EH (cell line): Measurements from ENCODE around the gene NR1D1.
"Not testable (repeated sequence)": the region's sequence is repeated elsewhere in the genome, so short reads cannot be mapped to it uniquely, and the experiment has no call there.

Source experiments
- DNase-seq: peaks from one replicate; pipeline ENCODE4 v3.0.0-alpha.2; 2015; ENCODE audit warnings: low read depth

NR1D1 gene

GRCh38 chr17:40100419-40100668 is at the start of gene NR1D1:
Gene NR1D1 (minus strand): TSS chr17:40100589. CDS start chr17:40100094, 495 bp downstream.
- no peak for DNase-seq

DNA sequence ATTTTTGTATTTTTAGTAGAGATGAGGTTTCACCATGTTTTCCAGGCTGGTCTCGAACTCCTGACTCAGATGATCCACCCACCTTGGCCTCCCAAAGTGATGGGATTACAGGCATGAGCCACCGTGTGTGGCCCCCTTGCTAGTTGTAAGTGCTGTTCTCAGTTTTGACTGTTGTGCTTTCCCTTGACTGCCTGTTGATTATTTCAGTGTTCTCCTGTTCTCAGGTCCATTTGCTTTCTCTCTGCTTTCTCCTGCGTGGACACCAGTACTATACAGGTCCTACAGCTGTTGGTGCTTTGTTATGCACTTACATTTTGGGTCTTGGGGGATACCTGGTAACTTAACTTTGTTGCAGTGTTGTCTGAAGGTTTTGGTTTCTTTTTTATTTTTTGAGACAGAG is 48.1 kb upstream of the NR1D1 start:
- DNase-seq: no peak

GRCh38 chr17:40145476-40145875 is 45.1 kb upstream of the NR1D1 start:
- no peak for DNase-seq

DNA sequence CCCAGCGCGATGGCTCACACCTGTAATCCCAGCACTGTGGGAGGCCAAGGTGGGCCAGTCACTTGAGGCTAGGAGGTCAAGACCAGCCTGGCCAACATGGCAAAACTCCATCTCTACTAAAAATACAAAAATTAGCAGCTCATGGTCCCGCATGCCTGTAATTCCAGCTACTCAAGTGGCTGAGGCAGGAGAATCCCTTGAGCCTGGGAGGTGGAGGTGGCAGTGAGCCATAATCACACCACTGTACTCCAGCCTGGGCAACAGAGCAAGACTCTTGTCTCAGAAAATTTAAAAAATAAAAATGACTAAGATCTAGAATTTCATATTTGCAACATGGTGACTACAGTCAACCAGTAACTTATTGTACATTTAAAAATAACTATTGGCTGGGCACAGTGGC is 42.8 kb upstream of the NR1D1 start:
- not testable (repeated sequence) for DNase-seq

DNA sequence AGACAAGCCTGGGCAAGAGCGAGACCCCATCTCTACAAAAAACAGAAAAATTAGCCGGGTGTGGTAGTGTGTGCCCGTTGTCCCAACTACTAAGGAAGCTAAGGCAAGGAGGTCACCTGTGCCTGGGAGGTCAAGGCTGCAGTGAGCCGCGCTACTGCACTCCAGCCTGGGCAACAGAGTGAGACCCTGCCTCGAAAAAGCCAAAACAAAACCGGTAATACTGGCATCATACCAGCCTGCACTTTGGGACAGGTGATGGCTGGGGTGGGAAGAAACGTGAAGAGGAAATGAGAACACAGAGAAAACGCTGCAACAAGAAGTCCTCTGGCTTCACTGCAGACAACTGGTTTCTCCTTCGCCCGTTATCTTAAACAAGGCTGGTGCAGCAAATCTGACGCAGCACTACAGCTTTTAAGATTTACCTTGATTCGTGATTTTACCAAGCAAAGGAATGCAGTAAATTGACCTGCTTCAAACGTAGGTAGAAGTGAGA is 39.2 kb upstream of the NR1D1 start:
- DNase-seq: no peak

- DNase-seq: no peak
These were observed 35.4 kb upstream of the NR1D1 start for GRCh38 chr17:40135817-40136216.

DNA sequence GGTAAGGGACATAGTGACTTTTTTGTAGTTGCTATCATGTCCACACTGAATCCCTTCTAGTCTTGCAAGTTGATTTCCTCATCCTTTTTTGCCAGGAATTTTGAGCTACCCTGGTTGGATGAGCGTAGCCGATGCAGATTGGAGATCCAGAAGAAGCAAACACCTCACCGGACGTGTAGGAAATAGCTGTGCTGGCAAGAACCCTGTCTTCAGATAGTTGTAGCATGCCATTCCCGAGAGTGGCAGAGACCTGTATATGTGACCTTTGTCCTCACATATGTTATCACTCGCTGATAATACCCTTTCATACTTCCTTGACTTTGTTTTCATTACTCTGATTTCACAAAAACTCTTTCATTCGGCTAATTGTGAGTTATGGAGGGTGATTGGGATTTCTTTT is 33.8 kb upstream of the NR1D1 start:
- no peak for DNase-seq

- no peak for DNase-seq
These were observed 30.1 kb upstream of the NR1D1 start for GRCh38 chr17:40130352-40131042.

DNA sequence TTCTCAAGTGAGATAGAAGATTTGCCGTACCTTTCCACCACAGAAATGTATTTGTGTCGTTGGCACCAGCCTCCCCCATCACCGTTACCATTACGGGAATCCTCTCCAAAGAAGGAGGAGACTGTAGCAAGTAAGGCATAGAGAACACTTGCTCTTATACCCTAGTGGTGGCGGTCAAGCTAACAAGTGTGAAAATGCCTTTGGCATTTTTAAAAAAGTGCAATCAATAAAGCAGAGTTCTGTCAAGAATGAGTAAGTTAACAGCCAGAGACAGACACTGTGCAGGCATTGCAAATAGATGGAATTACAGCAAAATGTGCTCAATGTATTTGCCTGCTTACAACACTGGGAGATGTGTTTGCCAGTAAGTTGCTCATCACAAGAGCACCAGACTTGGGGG is 29.1 kb upstream of the NR1D1 start:
- DNase-seq: no peak

DNA sequence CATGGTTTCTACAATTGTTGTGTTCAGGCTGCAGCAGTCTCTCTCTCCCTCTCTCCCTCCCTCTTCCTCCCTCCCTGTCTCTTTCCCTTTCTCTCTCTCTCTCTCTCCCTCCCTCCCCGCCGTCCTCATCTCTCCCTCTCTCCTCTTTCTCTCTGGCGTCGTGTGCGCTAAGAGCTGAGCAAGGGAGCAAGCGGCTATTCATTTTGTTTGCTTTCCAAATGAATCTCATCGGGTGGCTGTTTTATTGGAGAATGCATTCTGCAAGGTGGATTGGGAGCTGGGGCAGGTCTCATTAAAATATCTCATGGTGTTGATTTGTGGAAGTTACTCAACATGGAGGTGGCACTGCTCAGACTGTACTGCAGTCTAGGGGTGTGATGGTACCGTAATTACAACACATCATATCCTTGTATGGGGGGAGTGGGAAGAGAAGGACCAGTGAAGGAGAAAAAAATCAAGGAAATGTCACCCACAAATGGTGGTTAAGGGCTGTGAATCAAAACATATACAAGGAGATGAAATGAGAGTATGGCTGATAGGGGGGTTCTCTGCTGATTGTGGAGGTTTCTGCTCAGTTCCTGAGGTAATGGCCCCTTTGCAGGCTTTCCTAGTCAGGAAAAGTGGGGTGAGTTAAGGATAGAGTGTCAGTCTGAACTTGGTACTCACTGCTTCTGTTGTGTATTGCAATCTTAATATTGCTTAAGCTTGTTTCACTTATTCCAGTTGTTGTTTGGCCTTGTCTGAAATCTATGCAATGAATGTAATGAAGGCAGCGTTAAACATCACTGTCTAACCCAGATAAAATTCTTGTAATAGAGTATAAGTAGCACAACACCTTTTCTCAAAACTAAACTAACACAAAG is 24.1 kb upstream of the NR1D1 start:
- DNase-seq: peak; percentile 46

- no peak for DNase-seq
These were observed 23.4 kb upstream of the NR1D1 start for GRCh38 chr17:40123811-40124114.

DNA sequence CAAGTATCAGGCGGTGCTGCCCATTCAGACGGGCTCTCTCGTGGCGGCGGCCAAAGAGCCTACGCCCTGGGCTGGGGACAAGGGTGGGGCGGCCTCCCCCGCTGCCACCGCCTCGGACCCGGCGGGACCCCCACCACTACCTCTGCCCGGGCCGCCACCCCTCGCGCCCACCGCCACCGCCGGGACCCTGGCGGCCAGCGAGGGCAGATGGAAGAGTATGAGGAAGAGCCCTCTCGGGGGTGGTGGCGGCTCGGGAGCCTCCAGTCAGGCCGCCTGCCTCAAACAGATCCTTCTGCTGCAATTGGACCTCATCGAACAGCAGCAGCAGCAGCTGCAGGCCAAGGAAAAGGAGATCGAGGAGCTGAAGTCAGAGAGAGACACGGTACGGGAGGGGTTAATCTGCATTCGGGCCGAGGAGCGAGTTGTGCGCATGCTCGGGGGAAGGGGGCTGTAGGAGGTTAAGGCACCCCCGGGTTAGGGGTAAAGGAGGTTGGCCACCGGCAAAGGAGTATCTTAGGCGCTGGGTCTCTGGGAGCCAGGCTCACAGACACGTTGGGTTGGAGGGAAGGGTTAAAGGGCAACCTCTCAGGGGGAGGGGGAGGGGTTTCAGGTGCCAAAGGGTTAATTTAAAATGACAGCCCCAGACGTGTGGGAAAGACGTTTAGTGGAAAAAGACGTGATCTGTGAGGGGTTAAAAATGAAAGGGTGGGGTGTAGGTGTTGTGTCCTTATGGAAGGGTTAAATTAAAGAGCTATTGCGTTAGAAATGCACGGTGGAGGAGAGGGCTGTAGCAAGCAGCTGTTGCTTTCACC is 22.8 kb upstream of the NR1D1 start:
- DNase-seq: peak; percentile 60

- peak; percentile 61 for DNase-seq
These were observed 22.0 kb upstream of the NR1D1 start for GRCh38 chr17:40122136-40122998.

DNA sequence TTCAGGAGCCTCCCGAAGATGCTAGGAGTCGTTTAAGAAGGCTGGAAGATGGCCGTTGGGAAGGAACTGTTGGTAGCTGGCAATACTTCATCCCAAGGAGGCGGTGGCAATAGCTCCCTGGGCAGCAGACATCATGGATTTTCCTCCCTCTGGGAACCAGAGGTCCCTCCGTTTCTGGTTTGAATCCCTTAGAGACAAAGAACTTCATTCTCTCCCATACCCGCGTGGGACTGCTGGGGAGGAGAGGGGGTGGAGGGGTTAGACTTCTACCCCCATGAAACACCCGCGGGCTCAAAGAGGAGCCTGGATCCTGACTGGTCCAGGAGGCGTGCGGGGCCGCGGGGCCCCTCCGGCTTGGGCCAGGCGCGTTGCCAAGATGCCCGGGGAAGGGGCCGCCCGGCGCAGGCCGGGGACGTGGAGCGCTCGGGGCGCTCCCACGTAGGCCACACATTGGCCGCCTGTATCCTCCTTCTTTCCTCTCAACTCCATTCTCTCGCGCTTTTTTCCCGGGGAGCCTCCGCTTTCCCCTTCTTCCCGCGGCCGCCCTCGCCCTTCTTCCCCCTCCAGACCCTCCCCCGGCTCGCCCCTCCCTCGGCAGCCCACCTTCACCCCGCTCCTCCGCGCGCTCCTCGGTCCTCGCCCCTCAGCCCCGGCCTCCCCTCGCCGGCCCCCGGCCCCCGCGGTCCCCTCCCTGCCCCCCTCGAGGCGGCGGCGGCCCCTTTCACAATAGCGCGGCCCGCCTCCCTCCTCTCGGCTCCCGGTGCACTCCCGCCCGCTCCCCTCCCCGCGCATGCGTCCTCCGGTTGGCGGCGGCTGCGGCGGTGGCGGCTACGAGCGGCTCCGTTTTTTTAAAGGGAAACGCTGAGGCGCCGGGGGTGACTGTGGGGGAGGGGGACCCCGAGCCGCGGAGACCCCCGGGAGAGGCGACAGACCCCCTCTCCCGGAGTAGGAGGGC is 21.1 kb upstream of the NR1D1 start, which contains the start of gene MSL1:
Gene MSL1 (plus strand): TSS at position 791 of the 955 bp plus-strand sequence. CDS start 642 bp downstream, outside the sequence.
- DNase-seq: peak; percentile 84

DNA sequence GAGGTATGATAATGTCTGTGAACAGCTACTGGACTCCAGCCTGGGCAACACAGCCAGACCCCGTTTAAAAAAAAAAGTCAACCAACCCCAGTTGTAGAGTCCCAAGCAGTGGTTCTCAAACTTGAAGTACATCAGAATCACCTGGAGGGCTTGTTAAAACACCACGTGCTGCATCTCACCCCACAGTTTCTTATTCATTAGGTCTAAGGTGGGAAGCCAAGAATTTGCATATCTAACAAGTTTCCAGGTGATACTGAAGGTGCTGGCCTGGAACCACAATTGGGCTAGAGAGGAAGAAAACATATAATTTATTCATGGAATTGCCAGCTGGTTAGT is 14.7 kb upstream of the NR1D1 start:
- DNase-seq: no peak

GRCh38 chr17:40113907-40114245 is 13.5 kb upstream of the NR1D1 start:
- DNase-seq: peak; percentile 76

DNA sequence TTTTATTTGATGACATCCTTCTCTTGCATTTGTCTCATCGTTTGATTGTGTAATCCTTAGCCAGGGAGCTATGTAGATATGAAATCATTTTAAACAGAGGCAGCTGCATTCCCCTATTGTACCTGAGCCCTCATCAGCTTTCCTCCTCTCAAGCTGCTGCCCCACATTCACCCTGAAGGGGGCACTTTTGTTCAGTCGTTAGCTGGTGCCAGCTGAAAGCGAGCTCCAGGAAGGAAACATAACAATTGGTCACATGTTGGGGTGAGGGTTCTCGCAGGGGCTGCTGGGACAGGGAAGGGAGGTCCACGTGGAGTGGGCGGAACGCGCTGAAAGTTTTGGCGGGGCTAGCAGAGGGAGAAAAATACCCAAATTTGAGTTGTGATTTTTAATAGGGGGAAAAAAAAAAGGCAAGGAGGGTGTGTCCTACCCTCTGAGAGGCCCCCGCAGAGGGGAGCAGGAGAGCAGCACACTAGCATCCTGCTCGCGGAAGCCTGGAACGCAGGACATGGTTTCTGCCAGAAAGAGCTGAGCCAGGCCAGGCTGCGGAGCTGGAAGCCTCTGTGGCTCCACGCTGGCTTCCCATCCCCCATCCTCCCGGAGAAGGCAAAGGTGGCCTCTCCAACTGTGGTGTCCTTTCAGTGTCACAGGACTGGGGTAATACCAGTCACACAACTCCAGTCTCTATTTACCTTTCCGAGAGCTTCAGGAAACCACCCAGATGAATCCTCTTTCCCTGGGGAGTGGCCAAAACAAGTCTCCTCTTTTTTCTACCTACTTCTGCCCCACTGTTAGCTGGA is 12.9 kb upstream of the NR1D1 start:
- DNase-seq: peak; percentile 95

GRCh38 chr17:40112718-40113109 is 12.3 kb upstream of the NR1D1 start:
- DNase-seq: no peak

DNA sequence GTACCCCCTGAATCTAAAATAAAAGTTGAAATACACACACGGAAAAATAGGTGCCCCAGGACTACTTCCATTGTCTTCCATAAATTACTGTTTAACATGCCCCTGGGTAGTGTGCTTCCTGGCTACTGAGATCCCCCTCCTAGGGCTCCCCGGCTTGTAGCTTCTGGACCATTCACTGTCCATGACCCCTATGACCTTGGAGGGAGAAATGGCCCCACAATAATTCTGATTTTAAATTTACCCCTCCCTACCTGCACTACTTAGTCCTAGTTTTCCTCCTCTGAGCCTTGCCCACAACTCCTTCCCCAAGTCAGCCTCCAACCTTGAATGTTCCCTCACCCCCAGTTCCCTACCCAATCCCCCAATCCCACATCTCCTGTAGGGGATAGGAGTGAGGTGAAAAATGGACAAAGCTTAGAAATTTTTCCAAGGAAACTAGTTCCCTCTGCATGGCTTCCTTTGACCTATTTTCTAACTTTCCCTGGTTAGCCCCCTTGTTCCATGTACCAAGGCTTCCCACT is 11.9 kb upstream of the NR1D1 start:
- no peak for DNase-seq
